Measurements from ENCODE around the gene CLEC2D.

- no peak for TF ChIP-seq CTCF (IDR thresholded peaks at IDR 0.05)
- no peak for TF ChIP-seq EP300 (IDR thresholded peaks at IDR 0.05)
- TF ChIP-seq POLR2A (IDR thresholded peaks at IDR 0.05) = no peak
These were observed 1.1 kb upstream of the CLEC2D start for GRCh38 chr12:9668161-9669018.

Data from ovary (tissue), 3 donors.